Endothelial cell (in vitro differentiated cells): ENCODE results near the gene FZD4. TPM values are rescaled to one million over a fixed set of nuclear protein-coding genes. Genes with fewer than 3 reads are reported as not detected.

Experiments used
- DNase-seq: peaks from one replicate; pipeline ENCODE4 v3.0.0; 2021; ENCODE audit warnings: low spot score
- H3K27ac Mint-ChIP-seq: one replicate; pipeline ENCODE4 v1.8.0; 2021; ENCODE audit warnings: mixed read lengths, inconsistent platforms; ENCODE audit not compliant: unreplicated experiment
- H3K27me3 Mint-ChIP-seq: one replicate; pipeline ENCODE4 v1.8.0; 2021; ENCODE audit warnings: mild to moderate bottlenecking, moderate library complexity, mixed read lengths, inconsistent platforms; ENCODE audit not compliant: unreplicated experiment
- H3K36me3 Mint-ChIP-seq: one replicate; pipeline ENCODE4 v1.8.0; 2021; ENCODE audit warnings: mild to moderate bottlenecking, low read depth, mixed read lengths, inconsistent platforms; ENCODE audit not compliant: unreplicated experiment
- H3K4me1 Mint-ChIP-seq: one replicate; pipeline ENCODE4 v1.8.0; 2021; ENCODE audit warnings: mild to moderate bottlenecking, mixed read lengths, inconsistent platforms; ENCODE audit not compliant: unreplicated experiment
- H3K4me3 Mint-ChIP-seq: one replicate; pipeline ENCODE4 v1.8.0; 2021; ENCODE audit warnings: mild to moderate bottlenecking, mixed read lengths, inconsistent platforms; ENCODE audit not compliant: unreplicated experiment
- H3K9me3 Mint-ChIP-seq: one replicate; pipeline ENCODE4 v1.8.0; 2021; ENCODE audit warnings: mixed read lengths, inconsistent platforms; ENCODE audit not compliant: unreplicated experiment
- total RNA-seq: library from RNA; stranded (reverse); fragmentation: NEBNext Ultra II Directional; extraction: Animal tissue kit (Norgen Biotek cat#: 25700); gene quantifications from one replicate; pipeline ENCODE4 v1.2.1, GENCODE V29; 2021; ENCODE audit not compliant: unreplicated experiment
- TF ChIP-seq, protein P1 (sequence below): fragments of 200-600 bp; sonication (generic); IDR thresholded peaks from one replicate; pipeline ENCODE4 v1.5.0; 2021; ENCODE audit warnings: antibody characterized with exemption; ENCODE audit not compliant: unreplicated experiment

FZD4 gene
- total RNA-seq, 1 donor from 2014 or later: 71.5 TPM

DNA sequence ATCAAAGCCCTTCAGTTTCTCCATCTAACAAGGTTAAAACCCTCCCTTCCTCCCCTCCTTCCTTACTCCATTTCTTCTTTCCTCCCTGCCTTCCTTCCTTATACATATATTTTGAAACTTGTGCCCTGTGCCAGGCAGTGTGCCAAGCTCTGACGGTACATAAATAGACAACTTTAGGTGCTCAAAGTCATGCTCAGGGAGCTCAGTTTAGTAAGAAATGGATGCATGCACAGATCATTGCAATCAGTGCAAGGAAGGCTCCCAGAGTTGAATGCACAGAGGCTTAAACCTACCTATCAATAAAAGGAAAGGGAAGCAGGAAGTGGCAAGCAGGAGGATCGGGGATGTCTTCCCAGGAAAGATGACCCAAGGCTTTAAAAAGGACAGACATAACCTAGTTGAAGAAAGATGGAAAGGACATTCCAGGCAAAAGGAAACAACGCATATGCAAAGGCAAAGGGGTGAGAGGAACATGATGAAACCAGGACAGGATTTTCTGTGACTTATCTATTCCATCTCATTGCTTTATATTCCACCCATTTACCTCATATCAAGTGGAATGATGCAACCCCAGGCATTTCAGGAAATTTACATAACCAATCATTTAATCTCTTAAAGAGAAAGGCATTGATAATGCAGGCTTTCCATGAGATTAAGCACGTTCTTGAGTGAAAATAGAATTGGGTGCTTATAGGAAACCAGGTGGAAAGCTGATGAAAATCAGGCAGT lies 13.2 kb downstream of the FZD4 start:
- H3K9me3 Mint-ChIP-seq: no peaks in the 10 kb centered on the region
- TF ChIP-seq, protein P1, sequence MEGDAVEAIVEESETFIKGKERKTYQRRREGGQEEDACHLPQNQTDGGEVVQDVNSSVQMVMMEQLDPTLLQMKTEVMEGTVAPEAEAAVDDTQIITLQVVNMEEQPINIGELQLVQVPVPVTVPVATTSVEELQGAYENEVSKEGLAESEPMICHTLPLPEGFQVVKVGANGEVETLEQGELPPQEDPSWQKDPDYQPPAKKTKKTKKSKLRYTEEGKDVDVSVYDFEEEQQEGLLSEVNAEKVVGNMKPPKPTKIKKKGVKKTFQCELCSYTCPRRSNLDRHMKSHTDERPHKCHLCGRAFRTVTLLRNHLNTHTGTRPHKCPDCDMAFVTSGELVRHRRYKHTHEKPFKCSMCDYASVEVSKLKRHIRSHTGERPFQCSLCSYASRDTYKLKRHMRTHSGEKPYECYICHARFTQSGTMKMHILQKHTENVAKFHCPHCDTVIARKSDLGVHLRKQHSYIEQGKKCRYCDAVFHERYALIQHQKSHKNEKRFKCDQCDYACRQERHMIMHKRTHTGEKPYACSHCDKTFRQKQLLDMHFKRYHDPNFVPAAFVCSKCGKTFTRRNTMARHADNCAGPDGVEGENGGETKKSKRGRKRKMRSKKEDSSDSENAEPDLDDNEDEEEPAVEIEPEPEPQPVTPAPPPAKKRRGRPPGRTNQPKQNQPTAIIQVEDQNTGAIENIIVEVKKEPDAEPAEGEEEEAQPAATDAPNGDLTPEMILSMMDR: no peak
- peaks cover 18% of the 10 kb centered on the region for H3K36me3 Mint-ChIP-seq
- H3K4me1 Mint-ChIP-seq: peaks cover 71% of the 10 kb centered on the region
- H3K27ac Mint-ChIP-seq: peak overlapping the region; percentile 85
- no peak overlapping the region for H3K4me3 Mint-ChIP-seq
- no peak for DNase-seq
- H3K27me3 Mint-ChIP-seq: no peaks in the 10 kb centered on the region

DNA sequence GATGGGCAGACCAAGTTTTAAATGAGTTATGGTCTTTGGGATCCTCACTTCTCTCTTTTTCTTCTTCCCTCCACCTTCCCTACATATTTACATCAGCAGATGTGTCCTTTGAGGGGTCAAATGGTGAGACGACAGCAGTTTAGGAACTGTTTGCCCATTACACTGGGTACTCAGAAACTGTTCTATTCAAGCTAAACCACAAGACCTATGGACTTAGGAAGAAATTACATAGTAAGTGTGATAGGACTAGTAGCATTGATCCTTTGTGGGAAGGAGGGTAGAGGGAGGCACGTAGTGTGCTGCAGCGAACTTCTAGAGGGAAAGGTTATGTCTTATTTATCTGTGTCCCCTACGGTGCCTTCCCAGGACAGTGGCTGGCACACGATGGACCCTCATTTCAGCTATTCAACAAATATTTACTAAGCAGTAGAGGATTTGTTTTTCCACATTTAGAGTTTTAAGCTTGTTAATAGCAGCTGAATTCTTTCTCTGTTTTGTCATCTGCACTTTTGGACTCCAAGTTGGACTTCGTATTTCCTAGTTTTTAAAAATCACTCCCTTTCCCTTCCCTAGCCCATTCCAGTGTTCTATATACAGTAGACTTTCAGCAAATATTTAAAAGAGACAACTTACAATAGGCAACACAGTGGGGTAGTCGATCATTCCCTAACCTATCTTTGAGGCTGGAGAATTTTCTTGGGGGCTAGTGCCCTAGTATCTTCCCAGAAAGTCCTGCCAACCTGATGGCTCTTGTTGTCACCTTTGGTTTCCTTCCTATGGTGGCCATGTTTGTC lies 13.9 kb downstream of the FZD4 start:
- Mint-ChIP-seq H3K9me3 (no peaks in the 10 kb centered on the region), H3K27ac (peak overlapping the region; percentile 85), H3K4me1 (peaks cover 67% of the 10 kb centered on the region), H3K27me3 (no peaks in the 10 kb centered on the region), H3K4me3 (no peak overlapping the region), H3K36me3 (peaks cover 12% of the 10 kb centered on the region)
- TF ChIP-seq, protein P1: no peak
- no peak for DNase-seq

DNA sequence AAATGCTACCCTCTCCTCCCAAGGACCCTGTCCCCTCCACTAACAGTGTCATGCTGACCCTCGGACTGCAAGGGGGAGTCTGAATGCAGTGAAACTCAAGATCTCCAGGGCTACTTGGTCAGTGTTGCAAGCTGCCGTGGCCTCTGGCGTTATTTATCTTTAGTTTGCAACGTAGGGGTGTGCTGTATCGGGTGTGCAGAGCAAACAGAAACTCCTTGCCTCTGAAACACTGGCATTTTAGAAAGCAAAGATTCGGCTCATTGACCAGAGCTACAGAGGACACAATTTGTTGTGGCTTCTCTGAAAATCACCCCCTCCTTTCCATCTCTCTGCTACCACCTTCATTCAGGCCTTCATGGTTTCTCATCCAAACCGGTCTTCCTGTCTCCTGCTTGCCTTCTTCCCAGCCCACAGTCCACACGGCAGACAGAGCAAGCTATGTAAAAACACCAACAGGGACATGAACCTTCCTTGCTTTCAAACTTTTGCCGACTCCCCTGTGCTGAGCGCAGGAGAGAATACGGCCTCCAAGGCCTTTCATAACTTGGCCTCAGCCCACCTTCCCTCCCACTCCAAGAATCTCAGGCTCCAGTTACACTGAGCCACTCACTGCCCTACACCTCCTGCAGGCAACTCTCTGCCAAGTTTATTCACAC lies 14.9 kb downstream of the FZD4 start:
- H3K9me3 Mint-ChIP-seq: no peaks in the 10 kb centered on the region
- peak overlapping the region; percentile 93 for H3K27ac Mint-ChIP-seq
- DNase-seq: peak; percentile 16
- no peak overlapping the region for H3K4me3 Mint-ChIP-seq
- H3K27me3 Mint-ChIP-seq: no peaks in the 10 kb centered on the region
- TF ChIP-seq, protein P1: no peak
- H3K4me1 Mint-ChIP-seq: peaks cover 65% of the 10 kb centered on the region
- H3K36me3 Mint-ChIP-seq: peaks cover 4% of the 10 kb centered on the region

DNA sequence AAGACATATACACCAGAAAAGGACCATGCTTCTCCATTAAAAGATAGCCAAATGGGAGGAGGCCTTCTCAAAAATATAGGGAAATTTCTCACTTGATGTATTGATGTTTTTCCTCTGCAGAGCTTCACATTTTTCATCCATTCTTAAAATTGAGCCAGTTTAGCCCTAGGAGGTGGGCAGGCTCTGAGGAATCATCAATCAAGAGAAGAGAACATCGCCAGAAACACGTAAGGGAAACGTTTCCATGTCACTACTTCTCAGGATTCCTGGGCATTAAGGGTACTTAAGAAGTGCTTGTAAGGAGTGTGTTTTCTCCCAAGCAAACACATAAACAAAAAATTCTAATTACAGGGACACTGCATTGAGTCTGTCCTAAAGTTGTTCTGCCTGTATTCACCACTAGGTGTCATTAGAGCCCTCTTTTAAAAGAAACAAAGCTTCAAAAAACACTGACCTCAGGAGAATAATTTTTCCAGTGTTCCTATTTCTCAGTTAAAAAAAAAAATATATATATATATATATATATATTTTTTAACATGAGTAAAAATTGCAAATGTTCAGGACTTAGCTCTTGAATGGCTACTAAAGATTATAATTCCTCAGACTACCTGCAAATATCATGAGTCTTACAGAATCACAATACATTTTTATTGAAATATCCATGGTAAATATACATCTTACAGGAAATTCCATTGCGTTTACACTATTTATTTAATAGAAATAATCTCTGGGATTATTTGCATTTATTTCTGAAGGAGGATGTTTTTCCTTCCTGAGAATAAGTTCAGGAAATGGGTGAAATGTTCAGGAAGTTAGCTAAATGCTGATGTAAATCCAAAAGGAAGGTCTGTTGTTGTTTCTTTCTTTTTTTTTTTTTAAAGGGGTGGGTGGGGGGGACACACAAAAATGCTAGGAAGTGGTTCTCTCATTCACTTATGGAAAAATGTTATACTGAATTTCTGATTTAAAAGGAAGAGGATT lies 16.0 kb downstream of the FZD4 start:
- Mint-ChIP-seq H3K36me3 (peaks cover under 1% of the 10 kb centered on the region), H3K27me3 (no peaks in the 10 kb centered on the region), H3K4me1 (peaks cover 72% of the 10 kb centered on the region), H3K4me3 (no peak overlapping the region), H3K9me3 (no peaks in the 10 kb centered on the region), H3K27ac (peak overlapping the region; percentile 93)
- peak; percentile 37 for DNase-seq
- TF ChIP-seq, protein P1: peak; percentile 81
